Jurkat, Clone E6-1 (cell line): ENCODE measurements around the gene GPNMB. TPM values are rescaled to one million over a fixed set of nuclear protein-coding genes. Genes with fewer than 3 reads are reported as not detected.
"Not testable (repeated sequence)": the region's sequence is repeated elsewhere in the genome, so short reads cannot be mapped to it uniquely, and the experiment has no call there.

Source experiments
- DNase-seq: peaks from one replicate; pipeline ENCODE4 v3.0.0-alpha.2; 2011; ENCODE audit warnings: low read depth, low spot score
- H3K4me3 ChIP-seq: 2 replicates; pipeline ENCODE4 v1.5.1; 2011; ENCODE audit warnings: mild to moderate bottlenecking, low read length, control low read depth, moderate library complexity
- polyA plus RNA-seq: library from polyadenylated mRNA; unstranded; fragments of >200 nt; gene quantifications from one replicate; pipeline ENCODE4 v1.2.1, GENCODE V29; 2012; ENCODE audit warnings: missing spikeins; ENCODE audit not compliant: insufficient read length, insufficient read depth

GPNMB gene
- polyA plus RNA-seq = 5.7 TPM

- no peak for DNase-seq
- no peak within 1 kb of the TSS for H3K4me3 ChIP-seq
Observed at GRCh38 chr7:23246555-23246954, at the start of gene GPNMB. TSS of gene GPNMB (plus strand) at chr7:23246775. CDS start at chr7:23246858, 83 bp downstream.

GRCh38 chr7:23197745-23198144 lies 48.8 kb upstream of the GPNMB start:
- not testable (repeated sequence) for H3K4me3 ChIP-seq

GRCh38 chr7:23200331-23200730 lies 46.2 kb upstream of the GPNMB start:
- H3K4me3 ChIP-seq = no peak overlapping the region
- DNase-seq = no peak

More at GRCh38 chr7:23197745-23198144, 48.8 kb upstream of the GPNMB start:
- DNase-seq = not testable (repeated sequence)

- no peak for DNase-seq
- no peak overlapping the region for H3K4me3 ChIP-seq
Observed at GRCh38 chr7:23204241-23204640, 42.3 kb upstream of the GPNMB start.

- no peak overlapping the region for H3K4me3 ChIP-seq
- DNase-seq = no peak
Observed at GRCh38 chr7:23205577-23205908, 41.0 kb upstream of the GPNMB start.

- no peak for DNase-seq
- no peak overlapping the region for H3K4me3 ChIP-seq
Observed at GRCh38 chr7:23205909-23206767, 40.4 kb upstream of the GPNMB start.

GRCh38 chr7:23207021-23207420 lies 39.6 kb upstream of the GPNMB start:
- DNase-seq = no peak
- no peak overlapping the region for H3K4me3 ChIP-seq

GRCh38 chr7:23207884-23208283 lies 38.7 kb upstream of the GPNMB start:
- DNase-seq = no peak
- H3K4me3 ChIP-seq = no peak overlapping the region

GRCh38 chr7:23208316-23208715 lies 38.3 kb upstream of the GPNMB start:
- no peak overlapping the region for H3K4me3 ChIP-seq
- DNase-seq = no peak

- no peak overlapping the region for H3K4me3 ChIP-seq
- DNase-seq = no peak
Observed at GRCh38 chr7:23210506-23210905, 36.1 kb upstream of the GPNMB start.

- no peak for DNase-seq
- H3K4me3 ChIP-seq = no peak overlapping the region
Observed at GRCh38 chr7:23211589-23211988, 35.0 kb upstream of the GPNMB start.

- H3K4me3 ChIP-seq = no peak overlapping the region
- DNase-seq = no peak
Observed at GRCh38 chr7:23212395-23212794, 34.2 kb upstream of the GPNMB start.

- H3K4me3 ChIP-seq = no peak overlapping the region
- no peak for DNase-seq
Observed at GRCh38 chr7:23212841-23213240, 33.7 kb upstream of the GPNMB start.

- no peak overlapping the region for H3K4me3 ChIP-seq
- DNase-seq = no peak
Observed at GRCh38 chr7:23213755-23214154, 32.8 kb upstream of the GPNMB start.

GRCh38 chr7:23214423-23214822 lies 32.2 kb upstream of the GPNMB start:
- DNase-seq = no peak
- H3K4me3 ChIP-seq = no peak overlapping the region

GRCh38 chr7:23214938-23215337 lies 31.6 kb upstream of the GPNMB start:
- no peak for DNase-seq
- H3K4me3 ChIP-seq = no peak overlapping the region

GRCh38 chr7:23216021-23216420 lies 30.6 kb upstream of the GPNMB start:
- no peak for DNase-seq
- H3K4me3 ChIP-seq = no peak overlapping the region

GRCh38 chr7:23218196-23218595 lies 28.4 kb upstream of the GPNMB start:
- no peak for DNase-seq
- H3K4me3 ChIP-seq = no peak overlapping the region

- H3K4me3 ChIP-seq = no peak overlapping the region
- DNase-seq = no peak
Observed at GRCh38 chr7:23220690-23221305, 25.8 kb upstream of the GPNMB start.

GRCh38 chr7:23222439-23223030 lies 24.0 kb upstream of the GPNMB start:
- no peak for DNase-seq
- no peak overlapping the region for H3K4me3 ChIP-seq
